HG03108 (cell line): ENCODE measurements around the gene PPOX.

Experiments
- ATAC-seq: cut with Tn5 transposase; IDR thresholded peaks from one replicate; pipeline ENCODE4 v1.9.1; 2021; ENCODE audit warnings: moderate library complexity; ENCODE audit not compliant: unreplicated experiment

PPOX gene

DNA sequence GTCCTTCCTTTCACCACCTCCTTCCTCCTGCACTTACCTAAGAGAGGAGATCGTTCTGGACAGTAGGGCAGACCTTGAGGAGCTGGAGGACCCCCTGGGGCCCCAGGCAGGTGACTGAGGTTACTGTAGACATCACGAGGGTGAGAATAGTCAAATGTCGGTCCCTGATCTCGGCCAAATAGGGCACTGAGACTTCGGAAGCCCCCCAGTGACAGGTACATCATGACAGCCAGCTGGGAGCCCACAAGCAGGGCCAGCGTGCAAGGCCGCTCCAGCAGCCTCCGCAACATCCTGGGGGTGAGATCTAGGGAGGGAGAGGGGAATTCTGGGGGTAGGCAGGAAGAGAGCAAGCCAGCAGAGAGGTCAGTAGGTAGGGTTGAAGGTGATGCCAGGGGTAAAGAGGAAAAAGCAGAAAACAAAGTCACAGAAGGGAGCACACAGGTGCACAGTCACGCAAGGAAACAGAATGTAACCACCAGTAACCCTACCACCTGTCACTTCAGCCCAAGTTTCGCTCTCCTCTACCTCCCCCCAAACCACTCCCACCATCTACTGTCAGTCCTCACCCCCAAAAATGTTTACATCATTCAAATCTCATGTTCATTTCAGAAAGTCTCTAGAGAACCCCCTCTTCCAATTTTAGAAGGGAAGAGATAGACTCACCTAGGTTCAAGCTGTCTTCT lies 9.7 kb downstream of the PPOX start:
- ATAC-seq, result no peak

DNA sequence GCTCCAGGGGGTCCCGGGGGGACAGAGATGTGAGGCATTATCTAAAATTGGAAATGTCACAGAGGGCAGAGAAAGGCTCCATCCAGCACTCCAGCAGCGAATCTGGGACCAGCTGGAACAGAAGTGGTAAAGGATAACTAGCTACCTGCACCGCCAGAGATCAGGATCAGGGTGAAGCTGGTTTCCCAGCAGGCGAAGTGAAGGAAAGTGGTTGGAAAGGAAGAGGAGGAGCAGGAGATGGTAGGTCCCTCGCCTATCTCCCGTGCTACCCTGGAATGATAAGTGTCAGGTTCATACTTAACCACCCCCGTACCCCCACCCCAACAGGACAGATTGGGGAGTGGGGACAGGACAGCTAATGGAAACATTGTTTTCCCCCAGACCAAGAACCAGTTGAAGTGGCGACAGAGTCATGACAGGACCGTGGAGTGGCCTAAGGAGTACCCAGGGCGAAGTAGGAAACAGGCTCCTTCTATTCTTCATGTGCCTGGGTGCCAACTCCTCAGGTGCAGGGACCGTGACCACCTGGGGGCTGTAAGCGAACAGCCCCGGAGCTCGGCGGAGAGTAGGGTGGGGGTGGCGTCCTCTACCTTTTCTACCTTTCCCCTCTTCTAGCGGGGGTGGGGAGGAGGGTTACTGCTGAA lies 10.4 kb downstream of the PPOX start:
- ATAC-seq, result no peak

DNA sequence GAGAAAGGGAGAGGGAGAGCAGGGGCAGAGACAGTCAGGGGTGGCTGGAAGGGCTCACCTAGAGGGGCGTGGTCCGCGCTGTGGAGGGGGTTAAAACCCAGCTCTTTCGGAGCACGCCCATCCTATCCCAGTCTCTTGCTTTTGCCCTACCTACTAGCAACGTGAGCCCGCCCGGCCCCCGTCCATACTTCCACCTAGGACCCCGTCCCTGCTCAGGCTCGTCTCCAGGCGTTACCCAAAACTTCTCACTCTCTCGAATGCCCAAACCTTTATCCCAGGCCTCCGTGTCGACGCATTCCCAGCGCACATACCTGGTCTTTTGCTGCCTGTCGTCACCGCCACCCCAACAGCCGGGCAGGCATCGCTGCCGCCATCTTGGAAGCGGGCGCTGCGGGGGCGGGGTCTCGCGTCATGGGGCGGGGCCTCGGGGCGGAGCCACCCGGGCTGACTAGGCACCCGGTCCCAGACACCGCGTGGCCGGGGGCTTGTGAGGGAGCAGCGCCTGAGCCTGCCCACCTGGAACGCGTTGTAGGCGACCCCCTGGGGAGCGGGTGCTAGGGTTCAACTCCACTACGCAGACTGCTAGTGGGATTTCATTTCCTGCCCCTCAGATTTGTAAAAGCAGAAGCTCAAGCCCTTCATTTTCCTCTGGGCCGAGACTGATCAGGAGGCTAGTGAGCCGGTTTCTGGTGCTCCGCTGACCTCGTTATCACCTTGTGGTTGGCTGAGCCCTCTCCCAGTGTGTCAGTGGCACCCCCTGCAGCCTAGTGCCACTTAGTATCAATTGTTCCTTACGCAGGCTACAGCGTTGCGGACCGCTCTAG lies 11.1 kb downstream of the PPOX start, which contains the start of gene B4GALT3:
B4GALT3 (minus strand) TSS at position 396 of the 824 bp plus-strand sequence. CDS start 1,447 bp downstream, outside the sequence.
- ATAC-seq, result peak; percentile 59

DNA sequence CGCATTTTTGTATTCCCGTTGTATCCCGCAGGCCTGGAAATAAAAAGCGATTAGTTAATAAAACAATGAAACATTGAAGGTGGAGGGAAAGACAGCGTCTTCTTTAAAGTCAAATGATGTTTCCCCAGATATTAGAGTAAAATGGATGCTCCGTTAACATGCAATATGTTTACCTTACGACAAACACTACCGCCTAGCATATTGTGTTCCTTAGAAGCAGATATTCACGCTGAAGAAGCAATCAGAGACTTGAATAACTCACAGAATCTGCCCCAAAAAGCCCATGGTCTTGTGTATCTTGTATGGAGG lies 11.7 kb downstream of the PPOX start:
- ATAC-seq, result no peak

DNA sequence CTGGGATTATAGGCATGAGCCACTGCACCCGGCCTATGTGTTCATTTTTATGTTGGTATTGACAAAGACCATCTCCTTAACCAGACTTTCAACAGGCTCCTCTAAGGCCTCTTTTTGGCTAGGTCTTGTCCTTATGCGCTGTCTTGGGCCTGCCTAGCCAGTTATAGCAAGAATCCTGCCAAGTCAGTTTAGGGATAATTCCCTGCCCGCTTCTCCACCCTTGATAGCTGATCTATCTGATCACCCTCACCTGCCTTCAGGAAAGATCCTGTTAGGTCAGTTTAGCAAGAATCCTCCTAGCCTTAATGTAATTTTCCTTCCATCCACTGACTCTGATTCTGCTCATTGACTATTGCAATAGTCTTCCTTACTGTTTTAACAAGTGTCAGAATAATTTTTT lies 13.5 kb downstream of the PPOX start:
- no peak for ATAC-seq

DNA sequence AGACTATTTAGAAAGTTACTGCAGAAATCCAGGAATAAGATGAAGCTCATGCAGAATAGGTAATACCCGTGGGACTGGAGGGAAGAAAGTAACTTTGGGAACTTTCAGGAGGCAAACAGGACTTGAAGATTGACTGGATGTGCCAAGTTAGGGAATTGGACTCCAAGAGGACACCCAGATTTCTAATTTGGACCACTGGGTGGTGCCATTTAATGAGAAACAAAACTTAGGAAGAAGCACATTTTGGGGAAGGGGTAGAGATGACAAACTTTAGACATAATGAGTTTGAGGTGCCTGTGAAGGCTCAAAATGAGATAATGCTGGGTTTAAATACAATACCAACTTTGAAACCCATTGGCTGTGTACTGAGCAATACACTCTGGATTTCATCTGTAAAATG lies 14.4 kb downstream of the PPOX start:
- ATAC-seq, result no peak

DNA sequence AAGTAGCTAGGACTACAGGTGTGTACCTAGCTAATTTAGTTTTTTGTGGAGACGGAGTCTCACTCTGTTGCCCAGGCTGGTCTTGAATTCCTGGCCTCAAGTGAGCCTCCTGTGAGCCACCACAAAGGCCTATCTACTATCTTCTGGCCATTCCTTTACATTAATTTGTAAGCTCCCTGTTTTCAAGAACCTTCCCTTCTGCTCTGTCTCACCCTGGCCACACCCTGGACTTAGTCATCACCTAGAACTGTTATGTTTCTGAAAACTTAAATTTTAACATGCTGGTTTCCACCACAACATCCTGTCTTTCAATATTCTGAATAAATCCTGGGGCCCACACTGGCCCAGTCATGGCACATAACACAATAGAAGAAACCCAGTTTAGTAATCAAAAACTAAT lies 16.0 kb downstream of the PPOX start:
- peak; percentile 52 for ATAC-seq

DNA sequence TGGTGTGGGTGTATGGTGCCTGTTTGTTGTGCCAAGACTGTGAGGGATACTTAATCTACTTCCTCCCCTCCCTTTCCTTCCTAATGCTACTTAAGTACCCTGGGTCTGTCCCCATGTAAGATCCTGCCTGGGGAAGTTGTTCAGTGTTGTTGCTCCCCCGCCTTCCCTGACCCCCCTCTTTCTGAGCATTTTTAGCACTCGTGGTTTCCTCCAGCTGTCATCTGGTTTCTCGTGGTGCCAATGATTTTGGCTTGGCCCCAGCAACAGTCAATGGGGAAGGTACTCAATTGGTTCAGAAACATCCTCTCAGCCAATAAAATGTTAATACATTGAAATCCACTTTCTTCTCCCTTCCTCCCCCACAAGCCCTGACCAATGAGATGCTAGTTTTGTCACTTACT lies 19.1 kb downstream of the PPOX start:
- ATAC-seq, result peak; percentile 60

DNA sequence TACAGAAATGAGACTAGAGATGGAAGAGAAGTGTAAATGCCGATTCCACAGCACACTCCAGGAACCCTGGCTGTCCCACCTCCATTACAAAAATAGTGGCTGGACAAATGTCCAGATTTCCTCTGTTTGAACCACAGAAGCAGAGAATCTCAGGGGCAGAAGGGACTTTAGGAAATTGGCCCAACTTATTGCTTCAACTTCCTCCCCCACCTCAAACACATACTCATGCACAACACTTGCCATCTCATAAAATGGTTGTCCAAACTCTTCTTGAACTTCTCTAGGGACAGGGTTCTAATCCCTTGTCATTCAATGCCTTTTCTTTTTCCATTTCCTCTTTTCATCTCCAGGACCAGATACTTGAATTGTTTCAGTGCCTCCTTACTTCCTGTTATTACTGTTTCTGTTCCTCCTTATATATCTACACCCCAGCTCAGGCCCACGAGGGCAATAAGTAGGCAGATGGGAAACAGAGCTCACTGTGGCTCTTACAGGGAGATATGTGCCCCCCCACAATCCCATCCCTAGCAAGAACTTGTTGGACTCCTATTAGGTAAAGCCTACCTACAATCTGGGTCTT lies 19.6 kb downstream of the PPOX start:
- ATAC-seq, result peak; percentile 27

DNA sequence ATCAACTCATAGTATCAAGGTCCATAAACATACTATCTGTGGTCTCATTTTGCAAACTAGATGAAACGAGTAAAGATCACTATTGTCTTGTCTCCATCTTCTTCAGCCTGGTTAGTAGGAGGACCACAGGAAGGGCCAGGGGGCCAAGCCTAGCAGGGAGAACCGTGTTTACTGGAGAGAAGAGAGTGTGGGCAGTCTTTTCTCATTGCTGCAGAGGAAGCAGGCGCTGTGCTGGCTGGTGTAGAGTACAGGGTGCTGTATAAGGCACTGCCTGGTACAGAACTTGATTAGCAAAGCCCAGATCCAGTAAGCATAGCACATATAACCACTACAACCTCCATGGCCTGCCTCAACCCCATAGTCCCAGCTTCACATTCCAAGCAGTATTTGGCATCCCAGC lies 21.1 kb downstream of the PPOX start:
- ATAC-seq, result no peak

DNA sequence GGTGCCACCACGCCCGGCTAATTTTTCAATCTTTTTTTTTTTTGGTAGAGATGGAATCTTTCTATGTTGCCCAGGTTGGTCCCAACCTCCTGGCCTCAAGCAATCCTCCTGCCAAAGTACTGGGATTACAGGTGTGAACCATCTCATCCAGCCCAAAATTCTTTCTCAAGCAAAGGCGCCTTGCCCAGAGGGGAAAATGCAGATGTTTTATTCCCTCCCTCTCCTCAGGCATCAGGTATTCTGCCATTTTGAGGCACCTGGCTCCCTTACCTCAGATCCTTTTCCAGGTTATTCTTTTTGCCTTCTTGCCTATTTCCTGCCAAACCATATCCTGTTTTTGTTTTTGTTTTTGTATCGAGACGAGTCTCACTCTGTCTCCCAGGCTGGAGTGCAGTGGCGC lies 22.2 kb downstream of the PPOX start:
- no peak for ATAC-seq

DNA sequence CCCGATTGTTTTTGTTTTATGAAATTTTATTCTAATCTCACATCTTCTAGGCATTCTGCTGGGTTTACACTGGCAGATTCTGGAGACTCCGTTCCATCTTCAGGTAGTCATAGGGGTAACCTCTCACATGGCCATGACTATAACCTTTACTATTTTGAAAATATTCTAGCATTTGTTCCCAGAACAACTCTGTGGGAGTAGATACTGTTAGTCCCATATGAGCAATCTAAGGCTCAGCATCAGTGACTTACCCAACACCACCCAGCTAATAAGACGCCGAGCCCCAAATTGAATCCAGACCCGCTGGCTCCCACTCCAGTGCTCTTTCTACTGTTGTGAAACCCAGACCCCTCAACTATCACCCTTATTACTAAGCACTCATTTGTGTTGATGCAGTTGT lies 22.8 kb downstream of the PPOX start:
- no peak for ATAC-seq

DNA sequence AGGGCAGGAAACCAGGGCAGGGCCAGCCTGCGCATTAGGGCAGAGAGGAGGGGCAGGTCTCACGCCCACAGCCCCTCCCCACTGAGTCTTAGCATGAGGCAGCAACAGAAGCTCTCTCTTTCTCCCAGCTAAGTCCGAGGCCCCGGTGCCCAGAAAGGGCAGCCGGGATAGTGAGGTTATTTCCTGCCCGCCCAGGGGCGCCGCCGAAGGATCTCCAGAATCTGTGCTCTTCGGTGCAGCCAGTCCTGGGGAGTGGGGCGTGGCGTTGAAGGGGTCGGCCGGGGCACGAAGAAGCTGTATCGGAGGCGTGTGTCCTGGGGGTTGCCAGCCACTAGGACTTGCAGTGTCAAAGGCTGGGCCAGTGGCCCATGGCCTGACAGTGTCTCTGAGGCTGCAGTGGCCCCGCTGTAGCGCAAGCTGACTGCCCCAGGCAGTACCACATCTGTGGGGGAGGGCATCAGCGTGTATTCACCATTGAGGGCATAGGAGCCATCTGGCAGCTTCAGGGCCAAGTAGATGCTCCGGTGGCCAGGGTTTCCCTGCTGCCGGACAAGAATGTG lies 24.8 kb downstream of the PPOX start:
- no peak for ATAC-seq

DNA sequence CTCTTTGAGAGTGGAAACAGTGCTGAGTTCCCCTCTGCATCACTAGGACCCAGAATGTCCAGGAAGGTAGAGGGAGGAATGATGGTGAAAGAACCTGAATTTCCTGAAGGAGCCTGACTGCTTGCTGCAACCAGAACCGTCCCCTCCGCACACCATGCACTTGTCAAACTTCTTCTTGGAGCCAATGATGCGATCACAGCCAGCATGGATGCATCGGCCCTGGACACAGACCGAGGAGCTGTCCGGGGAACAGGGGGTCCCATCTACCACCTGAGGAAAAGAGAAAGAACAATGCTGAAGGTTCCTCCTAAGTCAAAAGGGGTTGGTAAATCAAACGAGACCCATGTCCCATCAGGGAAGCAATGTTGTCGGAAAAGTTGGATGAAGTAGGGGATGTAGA lies 25.7 kb downstream of the PPOX start:
- ATAC-seq, result no peak

DNA sequence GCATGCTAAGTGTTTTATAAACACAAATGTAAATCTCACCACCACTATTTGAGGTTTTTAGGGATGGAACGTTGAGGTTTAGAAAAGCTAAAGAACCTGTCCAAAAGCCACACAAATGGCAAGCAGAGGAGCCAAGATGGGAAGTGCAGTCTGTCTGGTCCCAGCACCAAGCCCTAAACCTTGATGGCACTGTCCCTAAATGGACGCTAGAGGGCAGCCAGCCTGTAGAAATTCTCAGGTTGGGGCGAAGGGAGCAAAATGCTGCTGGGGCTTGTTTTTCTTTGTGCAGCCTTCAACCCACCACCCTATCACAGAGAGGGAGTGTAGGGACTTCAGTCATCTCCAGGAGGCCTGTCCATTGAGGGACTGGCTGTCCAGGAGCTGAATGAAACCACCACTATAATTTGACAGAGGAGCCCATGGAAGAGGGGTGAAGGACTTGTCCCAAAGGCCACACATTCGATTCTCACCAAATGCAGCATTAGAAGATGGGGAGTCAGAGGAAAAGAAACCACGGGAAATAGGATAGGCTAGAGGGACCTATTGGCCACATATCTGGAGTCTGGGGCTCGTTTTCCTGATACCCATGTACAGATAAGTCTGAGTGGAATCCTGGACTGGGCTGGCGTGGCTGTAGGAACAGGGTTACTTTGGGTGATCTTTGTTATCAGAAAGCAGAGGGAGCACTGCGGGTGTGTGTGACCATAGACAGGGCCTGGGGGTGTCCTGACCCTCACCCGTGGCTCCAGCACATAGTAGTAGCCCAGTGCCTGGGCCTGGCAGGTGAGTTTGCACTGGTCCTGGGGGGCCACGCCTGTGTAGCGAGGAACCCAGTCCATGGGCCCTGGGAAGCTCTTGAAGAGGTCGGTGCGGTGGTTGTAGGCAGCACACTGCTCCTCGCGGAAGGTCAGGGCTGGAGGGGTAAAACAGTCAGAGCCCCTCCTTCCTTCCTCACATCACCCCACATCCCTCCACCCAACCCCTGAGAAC lies 26.5 kb downstream of the PPOX start:
- peak; percentile 60 for ATAC-seq

DNA sequence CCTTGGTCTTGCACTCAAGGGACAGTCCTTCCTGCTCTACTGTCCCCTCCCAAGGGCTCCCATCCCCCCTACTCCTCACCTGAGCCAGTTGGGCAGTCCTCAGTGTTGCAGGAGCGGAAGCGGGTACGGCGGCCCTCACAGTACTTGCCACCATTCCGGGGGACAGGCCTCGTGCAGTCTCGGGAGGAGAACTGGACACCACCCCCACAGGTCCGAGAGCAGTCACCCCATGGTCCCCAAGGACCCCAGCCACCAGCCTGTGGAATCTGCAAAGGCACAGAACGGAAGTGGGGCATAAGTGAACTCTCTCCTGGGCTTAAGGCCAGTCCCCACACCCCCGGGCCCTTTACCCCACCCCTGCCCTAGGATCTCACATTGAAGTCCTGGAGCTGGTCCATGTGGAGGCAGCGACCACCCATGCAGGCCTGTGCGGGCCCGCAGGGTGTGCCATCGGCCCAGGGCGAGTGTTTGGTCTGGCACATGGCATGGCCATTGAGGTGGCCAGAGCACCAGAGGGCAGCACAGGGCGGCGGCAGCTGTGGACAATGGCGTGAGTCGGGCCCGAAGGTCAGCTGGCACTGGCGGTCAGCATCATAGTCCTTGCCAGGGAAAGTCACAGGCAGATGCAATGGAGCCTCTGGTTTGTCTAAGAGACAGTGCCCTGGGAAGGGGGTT lies 27.5 kb downstream of the PPOX start:
- no peak for ATAC-seq

DNA sequence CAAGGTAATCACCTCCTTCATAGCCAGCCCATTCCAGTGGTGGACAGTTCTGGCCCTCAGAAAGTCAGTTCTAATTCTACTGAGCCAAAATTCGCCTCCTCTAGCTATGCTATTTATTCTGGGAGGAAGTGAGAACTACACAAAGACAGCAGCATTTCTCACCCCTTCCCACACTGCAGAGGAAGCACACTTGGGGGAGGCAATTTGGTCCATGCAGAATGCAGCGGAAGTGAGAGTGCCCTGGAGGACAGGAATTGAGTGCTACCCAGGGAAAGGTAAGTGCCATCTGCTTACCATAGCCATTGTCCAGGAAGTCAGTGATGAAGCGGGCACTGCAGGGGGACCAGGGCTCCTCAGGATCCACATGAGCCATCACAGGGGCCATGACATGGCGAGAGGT lies 28.9 kb downstream of the PPOX start:
- peak; percentile 53 for ATAC-seq

DNA sequence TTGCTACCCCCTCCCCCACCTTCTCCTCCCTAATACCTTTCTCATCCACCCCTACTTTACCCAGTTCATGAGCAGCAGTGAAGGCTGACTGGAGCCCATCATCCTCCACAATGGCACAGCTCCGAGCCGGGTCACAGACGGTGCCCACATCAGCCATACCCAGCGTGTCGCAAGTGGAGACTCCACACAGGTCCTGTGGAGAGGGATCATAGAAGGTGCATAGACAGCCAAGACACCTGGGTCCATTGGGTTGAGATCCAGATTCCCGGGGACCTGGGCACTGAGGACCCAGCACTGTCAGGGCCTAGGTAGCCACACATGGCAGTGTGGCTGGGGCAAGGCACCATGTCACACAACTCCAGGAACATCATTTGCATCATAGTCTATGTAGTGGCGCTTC lies 29.9 kb downstream of the PPOX start:
- no peak for ATAC-seq

DNA sequence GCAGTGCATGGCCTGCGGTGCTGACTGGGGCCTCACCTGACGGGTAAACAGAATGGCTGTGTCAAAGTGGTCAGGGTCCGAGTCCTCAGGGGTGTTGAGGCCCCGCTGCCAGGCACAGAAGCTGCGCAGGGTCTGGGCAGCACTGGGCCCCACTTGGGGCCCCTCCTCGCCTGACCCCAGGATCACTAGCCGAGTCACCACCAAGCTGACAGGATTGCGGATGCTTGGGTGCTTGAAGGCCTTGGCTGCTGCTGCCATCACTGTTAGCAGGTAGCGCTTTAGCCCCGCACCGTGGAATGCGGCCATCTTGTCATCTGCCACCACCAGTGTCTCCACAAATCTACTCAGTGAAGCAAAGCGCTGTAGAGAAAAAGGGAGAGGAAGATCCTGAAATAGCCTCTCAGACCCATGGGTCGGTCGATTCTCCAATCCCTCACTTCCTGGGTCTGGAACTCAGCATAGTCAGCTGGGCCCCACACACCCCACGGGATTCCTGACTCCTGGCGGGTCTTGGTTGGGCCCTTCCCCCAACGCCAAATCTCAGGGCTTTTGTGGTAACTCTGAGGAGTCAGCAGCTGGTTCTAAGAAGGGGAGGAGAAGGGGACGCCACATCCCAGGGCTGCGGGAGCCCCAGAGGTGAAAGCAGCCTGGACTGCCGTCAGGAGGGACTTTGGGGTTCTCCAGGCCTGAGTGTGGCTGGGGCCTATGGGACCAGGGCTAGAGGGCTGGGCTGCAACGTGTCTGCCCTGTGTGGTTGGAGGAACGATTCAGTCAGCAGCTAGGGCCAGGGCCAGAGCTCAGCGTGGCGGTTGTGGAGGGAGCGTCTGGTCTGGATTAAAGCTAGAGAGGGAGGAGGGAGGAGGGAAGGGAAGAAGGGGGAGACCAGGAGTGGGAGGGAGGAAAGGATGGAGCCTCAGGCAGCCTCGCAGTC lies 30.6 kb downstream of the PPOX start:
- no peak for ATAC-seq
